Activated CD8-positive, alpha-beta T cell treated with anti-CD3 and anti-CD28 coated beads for 36 hours (primary cell): Measurements from ENCODE around the gene CD300C. TPM values are rescaled to one million over a fixed set of nuclear protein-coding genes. Genes with fewer than 3 reads are reported as not detected.

Source experiments
- ATAC-seq: fragments of 200-7000 bp; cut with Tn5 transposase; one replicate; pipeline ENCODE4 v1.10.0; 2021; ENCODE audit warnings: mild to moderate bottlenecking, moderate library complexity
- CTCF ChIA-PET: fragments of 350-600 bp; sonication (Branson Sonifier 250); formaldehyde crosslinking; loops from one replicate; lab custom pipeline; 2021; ENCODE audit warnings: antibody characterized with exemption; lab: Charles Lee
- POLR2A ChIA-PET: fragments of 350-600 bp; sonication (Branson Sonifier 250); formaldehyde crosslinking; loops from one replicate; lab custom pipeline; 2021; ENCODE audit warnings: antibody characterized with exemption; lab: Charles Lee
- DNase-seq: peaks from one replicate; pipeline ENCODE4 v3.0.0-alpha.2; 2020
- H3K27ac Mint-ChIP-seq: one replicate; pipeline ENCODE4 v1.8.0; 2021; ENCODE audit warnings: mild to moderate bottlenecking, mixed read lengths
- H3K27me3 Mint-ChIP-seq: one replicate; pipeline ENCODE4 v1.8.0; 2021; ENCODE audit warnings: mixed read lengths
- H3K36me3 Mint-ChIP-seq: one replicate; pipeline ENCODE4 v1.8.0; 2021; ENCODE audit warnings: low read depth, mixed read lengths
- H3K4me1 Mint-ChIP-seq: one replicate; pipeline ENCODE4 v1.8.0; 2021; ENCODE audit warnings: low read depth, mixed read lengths
- H3K4me3 Mint-ChIP-seq: one replicate; pipeline ENCODE4 v1.8.0; 2021; ENCODE audit warnings: mild to moderate bottlenecking, moderate library complexity, mixed read lengths
- H3K9me3 Mint-ChIP-seq: one replicate; pipeline ENCODE4 v1.8.0; 2021; ENCODE audit warnings: mixed read lengths
- CTCF ChIP-seq: fragments of 200-600 bp; IDR thresholded peaks from one replicate; pipeline ENCODE4 v1.8.0; 2022; ENCODE audit warnings: antibody characterized with exemption, mild to moderate bottlenecking
- intact Hi-C: fragments of 100-400 bp; cut with micrococcal nuclease; formaldehyde crosslinking; loops from one replicate; pipeline ENCODE4 v1.10.0; 2022
- total RNA-seq, 2 experiments: library from RNA; stranded (reverse); gene quantifications; one replicate each; pipeline ENCODE4 v1.2.3, GENCODE V29; 2021

Gene CD300C
- total RNA-seq, 2 experiments from 2014 or later = not detected

GRCh38 chr17:74585711-74586110 lies 39.8 kb upstream of the CD300C start:
- POLR2A ChIA-PET = no interaction called here
- intact Hi-C loops = no loop called here
- TF ChIP-seq CTCF = no peak
- Mint-ChIP-seq H3K4me1 (no peaks in the 10 kb centered on the region), H3K36me3 (no peaks in the 10 kb centered on the region), H3K4me3 (no peak overlapping the region), H3K9me3 (no peaks in the 10 kb centered on the region), H3K27me3 (peaks cover 1% of the 10 kb centered on the region), H3K27ac (no peak overlapping the region)
- ATAC-seq (no peak), DNase-seq (no peak)
- CTCF ChIA-PET = no interaction called here

- intact Hi-C loops = no loop called here
- TF ChIP-seq CTCF = no peak
- no peaks in the 10 kb centered on the region for H3K27me3 Mint-ChIP-seq
Observed at GRCh38 chr17:74584292-74585060, 38.6 kb upstream of the CD300C start.

GRCh38 chr17:74582633-74583032 lies 36.7 kb upstream of the CD300C start:
- ATAC-seq = no peak
- Mint-ChIP-seq H3K36me3 (no peaks in the 10 kb centered on the region), H3K27ac (no peak overlapping the region), H3K4me1 (peaks cover 6% of the 10 kb centered on the region), H3K27me3 (no peaks in the 10 kb centered on the region), H3K9me3 (no peaks in the 10 kb centered on the region), H3K4me3 (no peak overlapping the region)
- intact Hi-C loops = no loop called here
- no peak for TF ChIP-seq CTCF
- DNase-seq = no peak
- ChIA-PET POLR2A (no interaction called here), CTCF (interaction anchor here (1.0 kb wide), 1 partner anchor 75 kb away, joined by 3 read pairs; no protein-coding TSS in a partner anchor)

More at GRCh38 chr17:74584292-74585060, 38.6 kb upstream of the CD300C start:
- Mint-ChIP-seq H3K36me3 (no peaks in the 10 kb centered on the region), H3K4me3 (no peak overlapping the region), H3K9me3 (no peaks in the 10 kb centered on the region), H3K4me1 (peaks cover 6% of the 10 kb centered on the region), H3K27ac (no peak overlapping the region)
- no peak for ATAC-seq
- ChIA-PET CTCF (no interaction called here), POLR2A (no interaction called here)
- no peak for DNase-seq

DNA sequence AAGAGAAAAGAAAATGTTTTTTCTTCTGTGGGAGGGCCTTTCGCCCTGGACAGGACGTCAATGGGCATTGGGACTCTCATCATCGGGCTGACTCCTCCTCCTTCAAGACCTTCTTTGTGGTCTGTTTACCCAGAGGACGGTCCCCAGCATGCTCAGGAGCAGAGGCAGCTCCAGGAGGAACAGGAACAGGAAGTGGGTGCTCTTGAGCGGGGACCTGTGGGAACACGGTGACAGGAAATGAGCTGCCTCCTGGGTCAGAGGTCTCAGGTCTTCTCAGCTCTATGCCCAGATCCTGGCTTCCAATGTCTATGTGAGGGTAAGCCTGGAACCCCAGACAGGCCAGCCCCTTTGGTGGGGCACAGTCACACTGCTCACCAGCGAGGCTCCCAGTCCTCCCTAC lies 34.0 kb upstream of the CD300C start:
- CTCF ChIA-PET = no interaction called here
- H3K4me3 Mint-ChIP-seq = no peak overlapping the region
- no peaks in the 10 kb centered on the region for H3K9me3 Mint-ChIP-seq
- ATAC-seq (peak; percentile 27), DNase-seq (no peak)
- TF ChIP-seq CTCF = no peak
- peaks cover 6% of the 10 kb centered on the region for H3K4me1 Mint-ChIP-seq
- no peaks in the 10 kb centered on the region for H3K36me3 Mint-ChIP-seq
- intact Hi-C loops = no loop called here
- no peaks in the 10 kb centered on the region for H3K27me3 Mint-ChIP-seq
- no peak overlapping the region for H3K27ac Mint-ChIP-seq
- POLR2A ChIA-PET = interaction anchor here (0.8 to 1.2 kb wide), 2 partner anchors 12 to 13 kb away, joined by 3 to 4 read pairs; partner anchors contain the start of gene CD300LD

GRCh38 chr17:74578979-74579378 lies 33.1 kb upstream of the CD300C start:
- no peak overlapping the region for H3K27ac Mint-ChIP-seq
- H3K4me3 Mint-ChIP-seq = no peak overlapping the region
- H3K4me1 Mint-ChIP-seq = peaks cover 6% of the 10 kb centered on the region
- ATAC-seq (no peak), DNase-seq (no peak)
- H3K9me3 Mint-ChIP-seq = no peaks in the 10 kb centered on the region
- H3K36me3 Mint-ChIP-seq = no peaks in the 10 kb centered on the region
- no peaks in the 10 kb centered on the region for H3K27me3 Mint-ChIP-seq
- intact Hi-C loops = no loop called here
- TF ChIP-seq CTCF = no peak
- ChIA-PET CTCF (interaction anchor here (1.8 kb wide), 1 partner anchor 13 kb away, joined by 11 read pairs; the partner anchor contains the start of gene CD300H), POLR2A (no interaction called here)
